Heart left ventricle (tissue), 16 donors: ENCODE data around the gene OGT. TPM values are rescaled to one million over a fixed set of nuclear protein-coding genes. Genes with fewer than 3 reads are reported as not detected.

ENCODE experiments used
- ATAC-seq, 4 donors: fragments of 200-7000 bp; cut with Tn5 transposase; one replicate each; pipeline ENCODE4 v1.9.1; 2020 to 2022; ENCODE audit warnings: moderate library complexity in 4 of 4, mild to moderate bottlenecking in 3 of 4, moderate number of reproducible peaks in 1 of 4
- DNase-seq, 5 donors: peaks; one replicate each; pipeline ENCODE4 v3.0.0-alpha.2; 2020
- H3K27ac ChIP-seq, 12 donors: fragments of 200-600 bp; sonication (generic) in 4 of 12; one replicate each; pipeline versions ENCODE4 v1.5.0 to v1.8.0; 2016 to 2022; ENCODE audit warnings: mild to moderate bottlenecking in 2 of 12
- H3K27me3 ChIP-seq, 9 donors: fragments of 200-600 bp; sonication (generic) in 2 of 9; one replicate each; pipeline versions ENCODE4 v1.5.1 to v1.8.0; 2016 to 2022; ENCODE audit warnings: mild to moderate bottlenecking in 3 of 9
- H3K36me3 ChIP-seq, 9 donors: fragments of 200-600 bp; sonication (generic) in 2 of 9; one replicate each; pipeline versions ENCODE4 v1.5.0 to v1.8.0; 2018 to 2022; ENCODE audit warnings: mild to moderate bottlenecking in 2 of 9
- H3K4me1 ChIP-seq, 12 donors: fragments of 200-600 bp; sonication (generic) in 4 of 12; one replicate each; pipeline versions ENCODE4 v1.5.0 to v1.8.0; 2016 to 2022; ENCODE audit warnings: mild to moderate bottlenecking in 3 of 12
- H3K4me3 ChIP-seq, 12 donors: fragments of 200-600 bp; sonication (generic) in 4 of 12; one replicate each; pipeline versions ENCODE4 v1.5.0 to v1.8.0; 2017 to 2022; ENCODE audit warnings: mild to moderate bottlenecking in 9 of 12, moderate library complexity in 4 of 12
- H3K9me3 ChIP-seq, 12 donors: fragments of 200-600 bp; sonication (generic) in 4 of 12; one replicate each; pipeline versions ENCODE4 v1.5.0 to v1.8.0; 2016 to 2022; ENCODE audit warnings: mild to moderate bottlenecking in 1 of 12
- CTCF ChIP-seq, 12 donors: fragments of 200-600 bp; sonication (generic) in 4 of 12; IDR thresholded peaks; one replicate each; pipeline versions ENCODE4 v1.5.0 to v1.8.0; 2018 to 2022; ENCODE audit warnings: antibody characterized with exemption in 12 of 12, mild to moderate bottlenecking in 5 of 12
- POLR2A ChIP-seq, 2 donors: fragments of 450-650 bp; IDR thresholded peaks; one replicate each; pipeline ENCODE4 v1.6.1; 2017; ENCODE audit warnings: antibody characterized with exemption in 2 of 2, mild to moderate bottlenecking in 2 of 2, moderate library complexity in 2 of 2
- WGBS, 4 donors: extraction: QIAGEN DNeasy Blood & Tissue Kit in 2 of 4; methylation state at CpG; one replicate each; pipeline versions ENCODE4 v1.1.5 to v1.1.7; 2013 to 2018; 5-methylcytosine and 5-hydroxymethylcytosine counted together
- intact Hi-C, 10 donors: fragments of 100-400 bp; cut with DNase I; formaldehyde crosslinking; loops; one replicate each; pipeline versions ENCODE4 v1.11.1 to v1.14.2; 2022
- polyA plus RNA-seq, 2 donors: library from polyadenylated mRNA; stranded (reverse); fragments of 200-250 nt; gene quantifications; one replicate each; pipeline ENCODE4 v1.2.3, GENCODE V29; 2013
- total RNA-seq, 9 donors: library from RNA; depleted of rRNA in 2 of 9; stranded (reverse); fragments of >200 nt in 2 of 9; fragmentation: NEBNext Ultra II Directional in 3 of 9; extraction: Animal tissue kit (Norgen Biotek cat#: 25700) in 3 of 9; gene quantifications; one replicate each; pipeline versions ENCODE4 v1.1.0 to v1.2.4, GENCODE V29; 2016 to 2023
- donor health status: ischemic (EF 13 %, LVEDD 7.1; RV severe dilation, severe dysfunction).
- donor health status: healthy with polysubstance abuse.
- donor health status: DM: no; HTN: yes; CAD: no.
- donor health status: DM: no; HTN: no; CAD: no.
- donor health status: ischemic (EF 25% LVEDD 6.9; RV normal size, moderate dysfunction).
- donor health status: ischemic (EF 25% LVEDD 5.7; RV mildly dilated, moderate dysfunction).
- donor health status: healthy.
- donor health status: DM: yes; HTN: yes; CAD: no.
- donor health status: ischemic (EF 35%, LVEDD 5.7; RV mildly dilated, moderate dysfunction).
- donor health status: nonischemic (EF 11% LVEDD 7.7; RV severe dilation, severe dysfunction).
- donor health status: DM: yes; HTN: yes; CAD: no.
- donor health status: PGD.
- donor health status: ischemic (EF 29% LVEDD 5.4; RV normal size, mild dysfunction).
- donor health status: nonischemic (EF 23%, LVEDD 6.1; RV moderate dilation, normal function).

The OGT gene
- total and polyA plus RNA-seq, 11 donors = 20.0 to 84.1 (median 71.2) TPM

GRCh38 chrX:71603618-71604017 is 70.7 kb downstream of the OGT start:
- H3K27ac ChIP-seq = no peak overlapping the region
- H3K27me3 ChIP-seq = no peaks in the 10 kb centered on the region
- peaks cover 0 to 8% (median 0%) of the 10 kb centered on the region in 12 donors for H3K9me3 ChIP-seq
- peaks cover 0 to 71% (median 53%) of the 10 kb centered on the region in 9 donors for H3K36me3 ChIP-seq
- intact Hi-C loops = no loop called here
- peaks cover 0 to 18% (median 0%) of the 10 kb centered on the region in 12 donors for H3K4me1 ChIP-seq
- ATAC-seq (no peak), DNase-seq (no peak)
- WGBS, 4 donors = 90 to 95% (median 92%) methylated on average over 33 of the region's 33 CpGs
- no peak for TF ChIP-seq CTCF (IDR thresholded peaks at IDR 0.05)
- TF ChIP-seq POLR2A (IDR thresholded peaks at IDR 0.05) = no peak
- H3K4me3 ChIP-seq = no peak overlapping the region

- TF ChIP-seq CTCF (IDR thresholded peaks at IDR 0.05) (no peak), POLR2A (IDR thresholded peaks at IDR 0.05) (no peak)
- Histone ChIP-seq H3K27me3 (no peaks in the 10 kb centered on the region), H3K36me3 (peaks cover 0 to 73% (median 56%) of the 10 kb centered on the region in 9 donors), H3K9me3 (peaks cover 0 to 8% (median 0%) of the 10 kb centered on the region in 12 donors), H3K4me1 (peaks cover 0 to 18% (median 0%) of the 10 kb centered on the region in 12 donors), H3K27ac (no peak overlapping the region), H3K4me3 (no peak overlapping the region)
- intact Hi-C loops = no loop called here
- WGBS, 4 donors = 88 to 95% (median 92%) methylated on average over 10 of the region's 10 CpGs
- ATAC-seq (no peak), DNase-seq (no peak)
Measured at GRCh38 chrX:71604141-71604540, 71.2 kb downstream of the OGT start.

GRCh38 chrX:71604796-71605568 is 72.1 kb downstream of the OGT start:
- ATAC-seq (peak in 1 of 4 donors; percentile 31), DNase-seq (no peak)
- Histone ChIP-seq H3K27me3 (no peaks in the 10 kb centered on the region), H3K27ac (no peak overlapping the region), H3K36me3 (peaks cover 0 to 73% (median 56%) of the 10 kb centered on the region in 9 donors), H3K9me3 (peaks cover 0 to 8% (median 0%) of the 10 kb centered on the region in 12 donors), H3K4me1 (peaks cover 0 to 18% (median 0%) of the 10 kb centered on the region in 12 donors), H3K4me3 (no peak overlapping the region)
- intact Hi-C loops = no loop called here
- WGBS, 4 donors = 68 to 90% (median 85%) methylated on average over 8 of the region's 8 CpGs
- TF ChIP-seq POLR2A (IDR thresholded peaks at IDR 0.05) (no peak), CTCF (IDR thresholded peaks at IDR 0.05) (no peak)

GRCh38 chrX:71606536-71607216 is 73.8 kb downstream of the OGT start:
- peak in 1 of 4 donors; percentile 18 for ATAC-seq
- intact Hi-C loops = no loop called here

More at GRCh38 chrX:71606536-71607216, 73.8 kb downstream of the OGT start:
- no peak for TF ChIP-seq POLR2A (IDR thresholded peaks at IDR 0.05)
- TF ChIP-seq CTCF (IDR thresholded peaks at IDR 0.05) = no peak
- H3K36me3 ChIP-seq = peaks cover 0 to 77% (median 60%) of the 10 kb centered on the region in 9 donors
- H3K9me3 ChIP-seq = peaks cover 0 to 8% (median 0%) of the 10 kb centered on the region in 12 donors
- WGBS, 4 donors = 42 to 53% (median 52%) methylated on average over 9 of the region's 9 CpGs
- peaks cover 0 to 18% (median 0%) of the 10 kb centered on the region in 12 donors for H3K4me1 ChIP-seq
- no peak for DNase-seq
- H3K27me3 ChIP-seq = no peaks in the 10 kb centered on the region
- no peak overlapping the region for H3K4me3 ChIP-seq
- H3K27ac ChIP-seq = peak overlapping the region in 1 of 12 donors; percentile 56
